HG02852 (cell line): Measurements from ENCODE around the gene CDS1.
"Not testable (repeated sequence)": the region's sequence is repeated elsewhere in the genome, so short reads cannot be mapped to it uniquely, and the experiment has no call there.

ENCODE experiments used
- ATAC-seq: cut with Tn5 transposase; IDR thresholded peaks from one replicate; pipeline ENCODE4 v1.9.1; 2021; ENCODE audit warnings: mild to moderate bottlenecking, moderate library complexity; ENCODE audit not compliant: unreplicated experiment

CDS1 gene

DNA sequence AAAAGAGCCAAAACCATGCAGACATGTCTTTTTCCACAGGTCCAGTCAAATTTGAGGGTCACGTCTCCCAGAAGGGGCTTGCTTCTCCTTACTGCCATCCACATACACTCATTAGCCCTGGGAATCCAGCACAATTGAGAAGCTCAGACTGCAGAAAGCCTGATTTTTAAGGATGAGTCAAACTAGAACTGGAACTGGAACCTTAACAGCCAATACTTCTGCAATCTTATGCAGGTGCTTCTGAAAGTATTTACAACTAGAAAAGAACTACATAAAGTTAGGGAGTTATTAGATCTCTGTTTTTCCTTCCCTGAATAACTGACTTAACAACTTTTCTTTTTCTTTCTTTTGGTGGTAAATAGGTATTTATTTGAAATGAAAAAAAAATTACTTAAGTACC is 86.3 kb downstream of the CDS1 start:
- peak; percentile 65 for ATAC-seq

DNA sequence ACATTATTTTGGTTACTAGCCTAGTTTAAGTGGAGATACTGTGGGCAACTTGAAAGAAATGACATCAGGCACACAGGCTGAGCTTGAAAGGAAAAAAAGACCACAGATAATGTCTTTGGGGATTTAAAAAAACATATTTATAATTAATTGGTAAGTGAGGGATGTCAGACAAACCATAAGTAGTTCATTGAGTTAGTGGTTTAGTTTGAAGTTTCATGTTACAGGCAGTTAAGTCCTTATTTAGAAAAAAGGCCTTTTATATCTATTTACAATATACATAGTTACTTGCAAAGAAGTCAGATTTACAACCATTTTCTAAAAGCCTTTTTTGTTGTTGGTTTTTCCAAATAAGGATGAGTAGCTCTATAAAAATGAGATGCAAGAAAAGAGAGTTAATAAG is 89.2 kb downstream of the CDS1 start:
- ATAC-seq, result no peak

DNA sequence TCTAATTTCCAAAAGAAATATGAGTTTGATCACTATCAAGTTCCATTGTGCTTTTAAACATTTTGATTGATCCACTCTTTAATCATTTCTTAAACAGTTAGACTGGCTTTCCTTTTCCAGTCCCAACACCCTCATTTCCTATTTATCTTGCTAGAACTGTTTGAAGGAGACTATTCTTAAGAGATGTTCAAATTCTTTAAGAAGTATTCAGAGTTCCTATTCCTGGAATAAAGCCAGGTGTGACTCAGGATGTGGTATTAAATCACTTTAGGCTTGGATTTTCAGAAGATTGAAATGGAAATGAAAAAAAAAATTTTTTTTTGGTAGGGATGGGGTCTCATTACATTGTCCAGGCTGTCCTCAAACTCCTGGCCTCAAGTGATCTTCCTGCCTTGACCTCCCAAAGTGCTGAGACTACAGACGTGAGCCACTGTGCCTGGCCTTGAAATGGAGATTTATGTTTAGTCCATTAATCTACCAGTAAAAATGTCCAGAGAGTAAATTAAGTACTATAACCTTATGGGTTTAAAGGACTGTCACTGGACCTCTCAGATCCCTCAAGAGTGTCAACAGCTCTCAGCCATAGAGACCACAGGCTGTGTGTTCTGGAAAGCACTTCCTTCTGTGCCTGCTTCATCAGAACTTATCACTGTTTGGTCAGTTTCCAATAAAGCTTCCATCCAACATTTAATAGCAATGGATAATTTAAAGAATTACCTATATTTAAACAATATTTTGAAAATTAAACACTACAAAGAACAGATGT is 90.7 kb downstream of the CDS1 start:
- no peak for ATAC-seq

GRCh38 chr4:84677093-84677492 is 94.2 kb downstream of the CDS1 start:
- ATAC-seq, result no peak

GRCh38 chr4:84677995-84678394 is 95.1 kb downstream of the CDS1 start:
- no peak for ATAC-seq

- no peak for ATAC-seq
Observed at GRCh38 chr4:84678976-84679744, 96.2 kb downstream of the CDS1 start.

DNA sequence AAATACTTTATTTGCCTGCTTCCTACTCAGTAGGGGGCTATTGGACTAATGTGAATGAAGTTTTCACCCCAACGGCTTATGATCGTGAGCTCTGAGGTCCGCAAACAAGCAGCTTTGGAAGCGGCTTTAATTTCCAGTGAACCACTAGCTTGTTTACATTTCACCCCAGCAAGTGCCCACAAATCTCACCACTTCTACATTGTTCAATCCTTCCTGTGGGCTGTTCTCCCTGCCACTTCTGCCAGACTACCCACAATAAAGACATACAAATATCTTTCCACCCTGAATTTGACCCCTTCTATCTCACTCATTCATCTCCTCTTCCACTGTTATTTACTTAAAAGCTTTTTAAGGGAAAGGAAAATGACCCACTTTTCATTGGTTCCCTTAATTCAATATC is 98.0 kb downstream of the CDS1 start:
- ATAC-seq, result no peak

DNA sequence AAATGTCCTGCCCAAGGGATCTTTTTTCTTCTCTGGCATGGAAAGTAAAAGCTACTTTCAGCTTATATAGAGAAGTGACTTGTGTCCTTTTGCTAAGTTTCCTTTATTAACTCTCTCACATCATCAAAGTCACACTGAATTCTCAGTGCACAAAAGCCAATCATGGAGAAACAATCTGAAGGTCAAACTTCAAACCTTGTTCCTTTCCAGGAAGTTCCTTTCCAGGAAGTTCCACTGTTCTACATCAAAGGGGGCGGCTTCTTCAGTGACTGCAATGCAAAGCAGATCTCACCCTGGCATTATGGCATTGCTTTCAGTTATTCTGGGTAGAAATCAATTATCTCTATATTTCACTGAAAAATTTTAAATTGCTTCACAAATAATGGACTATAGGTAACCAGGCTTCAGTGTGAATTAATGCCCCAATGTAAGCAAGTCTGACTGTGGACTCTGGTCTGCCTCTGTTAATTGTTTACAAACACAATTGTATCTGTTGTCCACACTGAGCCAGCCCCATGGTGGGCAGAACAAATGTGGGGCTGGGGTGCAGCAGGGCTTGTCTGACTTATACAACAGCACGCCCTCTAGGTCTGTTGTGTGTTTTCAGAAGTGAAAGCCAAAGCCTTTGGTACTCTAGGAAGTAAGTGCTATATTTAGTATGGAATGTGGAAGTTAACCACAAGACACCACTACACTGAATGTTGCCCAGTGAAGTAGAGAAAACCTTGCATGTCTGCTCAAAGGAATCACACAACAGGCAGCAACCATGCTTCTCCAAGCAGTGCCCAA is 98.8 kb downstream of the CDS1 start:
- no peak for ATAC-seq

- not testable (repeated sequence) for ATAC-seq
Observed at GRCh38 chr4:84682661-84683060, 99.7 kb downstream of the CDS1 start.

- ATAC-seq, result no peak
Observed at GRCh38 chr4:84683064-84683850, 100.3 kb downstream of the CDS1 start.

DNA sequence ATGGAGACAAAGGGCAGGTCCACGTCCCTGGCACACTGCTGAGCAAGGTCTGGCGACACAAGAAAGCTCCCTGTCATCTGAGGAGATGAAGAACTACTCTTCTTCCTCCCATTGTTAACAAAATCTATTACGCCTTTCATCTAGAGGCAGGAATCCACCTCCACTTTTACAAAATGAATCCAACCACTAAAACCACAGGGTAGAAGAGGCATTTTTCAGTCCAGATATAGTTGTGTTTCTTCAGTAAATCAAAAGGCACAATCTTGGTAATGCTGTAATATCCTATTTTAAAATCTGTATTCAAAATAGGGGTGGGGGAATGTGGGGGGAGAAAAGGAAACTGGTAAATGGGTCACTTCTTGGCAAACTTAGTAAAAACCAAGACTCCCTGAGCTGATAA is 101.4 kb downstream of the CDS1 start:
- no peak for ATAC-seq

DNA sequence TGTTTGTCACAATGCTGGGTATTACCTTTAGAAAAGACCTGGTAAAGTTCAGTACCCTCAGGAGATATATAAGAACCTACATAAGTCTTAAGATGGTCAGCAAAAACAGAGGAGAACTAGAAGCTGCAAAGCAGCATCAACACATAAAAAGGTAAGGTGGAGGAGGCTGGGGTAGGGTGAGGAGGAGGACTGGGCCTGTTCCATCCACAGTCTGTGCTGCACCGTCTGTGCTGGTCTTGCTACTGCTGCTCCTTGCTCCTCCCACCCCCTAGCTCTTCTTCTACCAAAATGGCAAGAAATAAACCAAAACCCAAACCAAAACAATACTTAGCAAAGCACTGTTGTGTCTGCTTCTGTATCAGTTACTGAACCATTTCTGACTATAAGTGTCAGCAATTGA is 102.2 kb downstream of the CDS1 start:
- no peak for ATAC-seq

GRCh38 chr4:84688605-84689004 is 105.7 kb downstream of the CDS1 start:
- no peak for ATAC-seq

GRCh38 chr4:84689197-84689596 is 106.3 kb downstream of the CDS1 start:
- no peak for ATAC-seq

DNA sequence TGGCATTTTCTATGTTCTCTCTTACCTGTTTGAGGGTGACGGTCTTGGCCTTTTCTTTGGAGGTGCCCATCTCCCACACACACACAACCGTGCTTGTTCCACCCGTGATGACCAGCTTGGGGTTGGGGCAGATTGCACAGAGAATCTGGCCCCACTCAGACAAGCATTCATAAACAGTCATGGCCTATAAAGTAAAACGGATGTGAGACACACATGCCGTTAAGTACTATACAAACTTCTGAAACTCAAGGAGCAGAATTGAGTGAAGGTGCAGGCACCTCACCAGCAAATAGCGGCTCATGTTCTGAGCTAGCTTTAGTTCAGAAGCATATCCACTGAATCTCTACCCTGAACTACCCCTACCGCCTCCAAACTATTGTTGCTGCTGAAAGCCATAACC is 107.6 kb downstream of the CDS1 start:
- no peak for ATAC-seq

- ATAC-seq, result no peak
Observed at GRCh38 chr4:84691170-84691691, 108.3 kb downstream of the CDS1 start.

- ATAC-seq, result no peak
Observed at GRCh38 chr4:84691800-84692199, 108.9 kb downstream of the CDS1 start.

- no peak for ATAC-seq
Observed at GRCh38 chr4:84697159-84697558, 114.2 kb downstream of the CDS1 start.

GRCh38 chr4:84697615-84698201 is 114.8 kb downstream of the CDS1 start:
- ATAC-seq, result no peak

GRCh38 chr4:84699001-84699671 is 116.2 kb downstream of the CDS1 start:
- no peak for ATAC-seq
